OCI-LY3 (cell line): ENCODE data around the gene NRG3.

ENCODE experiments used
- H2AFZ ChIP-seq: fragments of 200-600, 300-600 bp; shearing (Covaris generic); 2 replicates; pipeline ENCODE4 v1.6.0; 2014; ENCODE audit warnings: antibody characterized with exemption, low read depth, low read length
- H3K27ac ChIP-seq: fragments of 200-600, 300-600 bp; sonication (generic); 2 replicates; pipeline ENCODE4 v1.5.1; 2014; ENCODE audit warnings: mild to moderate bottlenecking, low read length, moderate library complexity, mixed read lengths
- H3K27me3 ChIP-seq: fragments of 200-600, 300-600 bp; sonication (generic); 2 replicates; pipeline ENCODE4 v1.6.1; 2014; ENCODE audit warnings: low read depth, low read length, mixed read lengths
- H3K36me3 ChIP-seq: fragments of 200-600, 300-600 bp; sonication (generic); replicated peaks from 2 replicates; pipeline ENCODE3; 2014; ENCODE audit warnings: low read depth, low read length, mixed read lengths
- H3K4me1 ChIP-seq: fragments of 300-600, 200-600 bp; sonication (generic); 2 replicates; pipeline ENCODE4 v1.6.1; 2014; ENCODE audit warnings: low read length, mixed read lengths
- H3K4me2 ChIP-seq: fragments of 200-600, 300-600 bp; sonication (generic); 2 replicates; pipeline ENCODE4 v1.6.1; 2014; ENCODE audit warnings: low read length, mixed read lengths
- H3K4me3 ChIP-seq: fragments of 300-600, 200-600 bp; sonication (generic); 2 replicates; pipeline ENCODE4 v1.5.1; 2014; ENCODE audit warnings: antibody characterized with exemption, mild to moderate bottlenecking, low read length, moderate library complexity
- H3K79me2 ChIP-seq: fragments of 300-600, 200-600 bp; shearing (Covaris generic); 2 replicates; pipeline ENCODE4 v1.6.1; 2014; ENCODE audit warnings: mild to moderate bottlenecking, low read length, mixed read lengths
- H3K9ac ChIP-seq: fragments of 300-600, 200-600 bp; shearing (Covaris generic); 2 replicates; pipeline ENCODE4 v1.6.0; 2014; ENCODE audit warnings: mild to moderate bottlenecking, low read length, moderate library complexity
- H3K9me3 ChIP-seq: fragments of 200-600, 300-600 bp; shearing (Covaris generic); 2 replicates; pipeline ENCODE4 v1.6.1; 2014; ENCODE audit warnings: low read length, mixed read lengths; ENCODE audit not compliant: insufficient read depth
- H4K20me1 ChIP-seq: fragments of 200-600, 300-600 bp; sonication (generic); 2 replicates; pipeline ENCODE4 v1.6.1; 2016; ENCODE audit warnings: low read length, mixed read lengths; ENCODE audit not compliant: insufficient read depth
- EZH2phosphoT487 ChIP-seq: fragments of 200-600 bp; shearing (Covaris generic); IDR thresholded peaks from 2 replicates; pipeline ENCODE4 v1.6.1; 2018; ENCODE audit warnings: antibody characterized with exemption, mixed run types, low read depth
- TF ChIP-seq, protein P1 (sequence below): fragments of 200-600, 300-600 bp; sonication (generic); IDR thresholded peaks from 2 replicates; pipeline ENCODE4 v1.5.1; 2014; ENCODE audit warnings: antibody characterized with exemption, low read length, low read depth

The NRG3 gene

DNA sequence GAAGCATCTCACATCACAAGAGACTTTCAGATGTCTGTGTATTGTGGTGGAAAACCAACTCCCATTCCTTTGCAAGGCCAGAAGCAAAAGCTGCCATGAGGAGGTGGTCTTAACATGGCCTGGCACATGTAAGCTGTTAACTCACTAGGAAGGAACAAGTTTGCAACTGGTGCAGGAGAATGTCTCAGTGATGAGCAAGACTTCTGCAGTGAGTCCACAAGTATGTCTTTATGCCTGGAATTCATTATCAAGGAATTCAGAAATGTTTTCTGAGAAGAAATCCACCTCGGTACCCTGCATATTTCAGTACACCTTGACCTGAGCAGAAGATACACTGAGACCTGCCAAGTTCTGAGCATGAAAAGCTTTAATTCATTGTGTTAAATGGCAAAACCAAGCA is 1033.1 kb downstream of the NRG3 start:
- Histone ChIP-seq H3K36me3 (no peaks in the 10 kb centered on the region), H3K4me2 (no peak overlapping the region), H3K4me1 (no peaks in the 10 kb centered on the region), H2AFZ (no peak overlapping the region), H3K27me3 (no peaks in the 10 kb centered on the region), H3K79me2 (no peaks in the 10 kb centered on the region), H3K4me3 (no peak overlapping the region), H3K9me3 (no peaks in the 10 kb centered on the region), H4K20me1 (no peaks in the 10 kb centered on the region), H3K9ac (no peak overlapping the region), H3K27ac (no peak overlapping the region)
- TF ChIP-seq, protein P1, sequence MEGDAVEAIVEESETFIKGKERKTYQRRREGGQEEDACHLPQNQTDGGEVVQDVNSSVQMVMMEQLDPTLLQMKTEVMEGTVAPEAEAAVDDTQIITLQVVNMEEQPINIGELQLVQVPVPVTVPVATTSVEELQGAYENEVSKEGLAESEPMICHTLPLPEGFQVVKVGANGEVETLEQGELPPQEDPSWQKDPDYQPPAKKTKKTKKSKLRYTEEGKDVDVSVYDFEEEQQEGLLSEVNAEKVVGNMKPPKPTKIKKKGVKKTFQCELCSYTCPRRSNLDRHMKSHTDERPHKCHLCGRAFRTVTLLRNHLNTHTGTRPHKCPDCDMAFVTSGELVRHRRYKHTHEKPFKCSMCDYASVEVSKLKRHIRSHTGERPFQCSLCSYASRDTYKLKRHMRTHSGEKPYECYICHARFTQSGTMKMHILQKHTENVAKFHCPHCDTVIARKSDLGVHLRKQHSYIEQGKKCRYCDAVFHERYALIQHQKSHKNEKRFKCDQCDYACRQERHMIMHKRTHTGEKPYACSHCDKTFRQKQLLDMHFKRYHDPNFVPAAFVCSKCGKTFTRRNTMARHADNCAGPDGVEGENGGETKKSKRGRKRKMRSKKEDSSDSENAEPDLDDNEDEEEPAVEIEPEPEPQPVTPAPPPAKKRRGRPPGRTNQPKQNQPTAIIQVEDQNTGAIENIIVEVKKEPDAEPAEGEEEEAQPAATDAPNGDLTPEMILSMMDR, result no peak
- TF ChIP-seq EZH2phosphoT487, result no peak

DNA sequence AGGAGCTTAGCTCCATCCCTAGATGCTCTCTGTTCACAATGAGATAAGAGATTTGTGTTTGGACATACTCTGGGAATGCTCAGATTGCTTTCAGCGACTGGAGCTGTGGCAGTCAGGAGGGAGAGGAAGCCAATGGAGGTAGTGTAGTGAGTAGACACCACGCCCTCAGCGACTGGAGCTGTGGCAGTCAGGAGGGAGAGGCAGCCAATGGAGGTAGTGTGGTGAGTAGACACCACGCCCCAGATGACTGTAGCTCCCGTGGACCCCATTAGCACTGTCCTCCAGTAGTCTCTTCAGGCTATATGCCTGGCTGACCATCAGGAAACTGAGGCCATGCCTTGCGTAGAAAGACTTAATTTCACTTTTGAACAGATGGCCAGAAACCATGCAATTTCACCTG is 1033.8 kb downstream of the NRG3 start:
- Histone ChIP-seq H4K20me1 (no peaks in the 10 kb centered on the region), H3K36me3 (no peaks in the 10 kb centered on the region), H3K9ac (no peak overlapping the region), H3K9me3 (no peaks in the 10 kb centered on the region), H3K79me2 (no peaks in the 10 kb centered on the region), H3K4me1 (no peaks in the 10 kb centered on the region), H3K4me3 (no peak overlapping the region), H2AFZ (no peak overlapping the region), H3K4me2 (no peak overlapping the region), H3K27ac (no peak overlapping the region), H3K27me3 (no peaks in the 10 kb centered on the region)
- TF ChIP-seq, protein P1, result no peak
- TF ChIP-seq EZH2phosphoT487, result no peak

DNA sequence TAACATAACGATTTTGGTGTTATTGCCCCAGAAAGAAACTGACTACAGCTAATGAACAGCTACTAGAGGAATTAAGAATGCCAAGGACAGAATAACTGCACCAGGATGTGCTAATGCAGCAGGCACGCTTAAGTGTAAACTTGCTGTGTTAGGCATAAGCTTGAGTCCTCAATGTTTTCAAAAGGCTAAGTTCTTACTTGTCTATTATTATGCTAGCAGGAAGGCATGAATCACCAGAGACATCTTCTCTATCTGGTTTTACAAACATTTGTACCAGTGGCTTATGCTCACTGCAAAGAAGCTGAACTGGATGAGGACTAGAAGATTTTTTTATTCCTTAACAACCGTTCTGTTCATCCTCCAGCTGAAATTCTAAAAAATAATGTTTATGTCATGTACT is 1035.3 kb downstream of the NRG3 start:
- Histone ChIP-seq H4K20me1 (no peaks in the 10 kb centered on the region), H3K27ac (no peak overlapping the region), H3K9me3 (no peaks in the 10 kb centered on the region), H3K4me3 (no peak overlapping the region), H3K4me1 (peaks cover 9% of the 10 kb centered on the region; the same call in 1 of the 2 replicates), H3K36me3 (no peaks in the 10 kb centered on the region), H3K79me2 (no peaks in the 10 kb centered on the region), H2AFZ (no peak overlapping the region), H3K4me2 (no peak overlapping the region), H3K27me3 (no peaks in the 10 kb centered on the region), H3K9ac (no peak overlapping the region)
- TF ChIP-seq EZH2phosphoT487, result no peak
- TF ChIP-seq, protein P1, result no peak

DNA sequence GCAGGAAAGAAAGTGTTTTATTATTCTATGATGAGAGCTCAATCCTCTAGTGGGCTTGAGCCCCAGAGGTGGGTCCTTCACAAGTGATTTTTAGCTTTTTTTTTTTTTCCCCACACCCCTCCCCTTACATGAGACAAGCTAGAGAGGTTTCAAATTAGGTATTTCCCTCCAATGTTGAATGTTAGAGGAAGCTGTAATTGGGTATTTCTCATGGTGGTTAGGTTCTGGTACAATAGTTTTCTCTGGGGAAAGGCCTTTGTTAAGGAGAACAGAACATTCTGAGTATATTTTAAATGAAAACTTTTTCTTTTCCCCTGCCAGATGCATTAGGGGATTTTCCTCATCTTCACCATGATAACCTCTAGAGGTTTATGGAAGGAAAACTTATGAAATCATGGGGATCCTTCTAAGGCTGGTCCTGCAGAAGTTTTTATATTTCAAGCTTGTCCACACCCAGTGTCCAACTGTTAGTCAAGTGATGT is 1039.7 kb downstream of the NRG3 start:
- Histone ChIP-seq H3K79me2 (no peaks in the 10 kb centered on the region), H3K36me3 (no peaks in the 10 kb centered on the region), H3K4me2 (no peak overlapping the region), H3K9me3 (no peaks in the 10 kb centered on the region), H2AFZ (no peak overlapping the region), H3K27me3 (no peaks in the 10 kb centered on the region), H3K4me3 (no peak overlapping the region), H3K9ac (no peak overlapping the region), H3K4me1 (peaks cover 9% of the 10 kb centered on the region; the same call in 1 of the 2 replicates), H3K27ac (no peak overlapping the region), H4K20me1 (no peaks in the 10 kb centered on the region)
- TF ChIP-seq EZH2phosphoT487, result no peak
- TF ChIP-seq, protein P1, result no peak
